BLaER1 (cell line): ENCODE results near the gene BACH2.
"Not testable (repeated sequence)": the region's sequence is repeated elsewhere in the genome, so short reads cannot be mapped to it uniquely, and the experiment has no call there.

ENCODE experiments used
- H3K27ac ChIP-seq: shearing (Covaris generic); formaldehyde crosslinking; 2 replicates; pipeline ENCODE4 v1.8.1; 2022
- H3K27me3 ChIP-seq: shearing (Covaris generic); formaldehyde crosslinking; 2 replicates; pipeline ENCODE4 v1.8.1; 2022
- H3K36me3 ChIP-seq: shearing (Covaris generic); formaldehyde crosslinking; 2 replicates; pipeline ENCODE4 v1.8.1; 2022
- H3K4me1 ChIP-seq: shearing (Covaris generic); formaldehyde crosslinking; 2 replicates; pipeline ENCODE4 v1.8.1; 2022
- H3K4me2 ChIP-seq: shearing (Covaris generic); formaldehyde crosslinking; 2 replicates; pipeline ENCODE4 v1.8.1; 2022
- H3K4me3 ChIP-seq: shearing (Covaris generic); formaldehyde crosslinking; 2 replicates; pipeline ENCODE4 v1.8.1; 2022
- H3K9ac ChIP-seq: shearing (Covaris generic); formaldehyde crosslinking; 2 replicates; pipeline ENCODE4 v1.8.1; 2022
- H3K9me3 ChIP-seq: shearing (Covaris generic); formaldehyde crosslinking; 2 replicates; pipeline ENCODE4 v1.8.1; 2022
- H4K20me1 ChIP-seq: shearing (Covaris generic); formaldehyde crosslinking; 2 replicates; pipeline ENCODE4 v1.8.1; 2022
- Cebpa-rat ChIP-seq: shearing (Covaris generic); IDR thresholded peaks from 2 replicates; pipeline ENCODE4 v1.8.1; 2022

The BACH2 gene

DNA sequence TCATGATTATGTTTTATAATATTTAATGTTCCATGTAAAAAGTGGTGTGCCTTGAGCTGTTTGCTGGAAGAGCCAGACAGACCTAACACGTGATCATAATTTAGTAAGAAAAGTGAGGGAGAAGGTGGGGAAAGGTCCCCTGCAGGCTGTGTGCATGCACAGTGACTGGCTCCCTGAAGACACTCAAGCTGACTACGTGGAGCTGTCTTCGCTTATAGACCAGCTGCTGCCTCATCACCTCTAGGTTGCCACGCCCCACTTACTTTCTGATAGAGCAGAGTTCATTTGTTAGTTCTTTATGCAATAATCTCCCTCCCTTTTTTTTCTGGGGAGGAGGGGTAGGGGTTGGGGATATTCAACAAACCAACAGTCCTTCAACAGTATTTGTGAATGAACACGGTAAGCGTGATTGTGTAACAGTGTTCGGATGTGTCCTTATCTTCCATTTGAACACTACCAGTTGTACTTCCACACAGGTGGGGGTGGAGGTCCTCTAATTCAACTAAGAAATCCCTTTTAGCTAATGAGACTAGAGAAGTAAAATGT is 157.3 kb downstream of the BACH2 start:
- H3K4me1 ChIP-seq, result no peaks in the 10 kb centered on the region
- peaks cover 100% of the 10 kb centered on the region for H4K20me1 ChIP-seq
- H3K27me3 ChIP-seq, result no peaks in the 10 kb centered on the region
- no peak overlapping the region for H3K4me3 ChIP-seq
- H3K27ac ChIP-seq, result no peak overlapping the region
- no peak overlapping the region for H3K4me2 ChIP-seq
- no peak for TF ChIP-seq Cebpa-rat
- peaks cover 32% of the 10 kb centered on the region; the same call in 1 of the 2 replicates for H3K36me3 ChIP-seq
- no peak overlapping the region for H3K9ac ChIP-seq
- no peaks in the 10 kb centered on the region for H3K9me3 ChIP-seq

- peaks cover 95% of the 10 kb centered on the region for H4K20me1 ChIP-seq
- H3K4me1 ChIP-seq, result peaks cover 5% of the 10 kb centered on the region; the same call in 1 of the 2 replicates
- H3K4me2 ChIP-seq, result no peak overlapping the region
- TF ChIP-seq Cebpa-rat, result no peak
- no peaks in the 10 kb centered on the region for H3K9me3 ChIP-seq
- H3K27me3 ChIP-seq, result no peaks in the 10 kb centered on the region
- H3K4me3 ChIP-seq, result no peak overlapping the region
- H3K27ac ChIP-seq, result no peak overlapping the region
- peaks cover 24% of the 10 kb centered on the region; the same call in 1 of the 2 replicates for H3K36me3 ChIP-seq
- H3K9ac ChIP-seq, result no peak overlapping the region
These were observed 159.6 kb downstream of the BACH2 start for GRCh38 chr6:90136837-90137568.

GRCh38 chr6:90136176-90136575 is 160.5 kb downstream of the BACH2 start:
- peaks cover 95% of the 10 kb centered on the region for H4K20me1 ChIP-seq
- peaks cover 30% of the 10 kb centered on the region; the same call in 1 of the 2 replicates for H3K36me3 ChIP-seq
- no peak overlapping the region for H3K4me3 ChIP-seq
- H3K27ac ChIP-seq, result no peak overlapping the region
- no peaks in the 10 kb centered on the region for H3K27me3 ChIP-seq
- no peaks in the 10 kb centered on the region for H3K9me3 ChIP-seq
- H3K9ac ChIP-seq, result no peak overlapping the region
- TF ChIP-seq Cebpa-rat, result no peak
- no peak overlapping the region for H3K4me2 ChIP-seq
- peaks cover 5% of the 10 kb centered on the region; the same call in 1 of the 2 replicates for H3K4me1 ChIP-seq

DNA sequence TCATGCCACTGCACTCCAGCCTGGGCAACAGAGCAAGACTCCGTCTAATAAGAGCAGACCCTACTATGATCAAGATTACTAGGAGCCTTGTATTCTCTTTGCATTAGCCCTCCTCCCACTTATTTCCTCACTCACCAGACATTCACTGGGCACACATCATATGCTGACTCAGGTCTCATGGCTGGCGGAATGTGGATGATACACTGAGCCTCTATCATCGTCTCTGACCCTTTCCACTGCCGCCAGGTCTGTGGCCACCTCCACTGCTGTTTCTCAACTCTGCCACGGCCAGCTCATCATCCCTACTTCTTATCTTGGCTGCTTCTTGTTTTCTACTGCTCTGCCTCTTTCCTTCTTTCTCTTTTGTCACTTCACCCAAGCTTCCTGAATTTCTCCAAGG is 161.0 kb downstream of the BACH2 start:
- Histone ChIP-seq H3K4me1 (peaks cover 5% of the 10 kb centered on the region; the same call in 1 of the 2 replicates), H3K27ac (no peak overlapping the region), H3K4me2 (no peak overlapping the region), H3K36me3 (peaks cover 35% of the 10 kb centered on the region; the same call in 1 of the 2 replicates), H4K20me1 (peaks cover 95% of the 10 kb centered on the region), H3K9ac (no peak overlapping the region), H3K27me3 (no peaks in the 10 kb centered on the region), H3K4me3 (no peak overlapping the region), H3K9me3 (no peaks in the 10 kb centered on the region)
- TF ChIP-seq Cebpa-rat, result no peak

DNA sequence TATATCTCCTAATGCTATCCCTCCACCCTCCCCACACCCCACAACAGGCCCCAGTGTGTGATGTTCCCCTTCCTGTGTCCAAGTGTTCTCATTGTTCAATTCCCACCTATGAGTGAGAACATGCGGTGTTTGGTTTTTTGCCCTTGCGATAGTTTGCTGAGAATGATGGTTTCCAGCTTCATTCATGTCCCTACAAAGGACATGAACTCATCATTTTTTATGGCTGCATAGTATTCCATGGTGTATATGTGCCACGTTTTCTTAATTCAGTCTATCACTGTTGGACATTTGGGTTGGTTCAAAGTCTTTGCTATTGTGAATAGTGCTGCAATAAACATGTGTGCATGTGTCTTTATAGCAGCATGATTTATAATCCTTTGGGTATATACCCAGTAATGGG is 163.0 kb downstream of the BACH2 start:
- not testable (repeated sequence) for H3K4me1 ChIP-seq, H3K4me2 ChIP-seq, H3K27me3 ChIP-seq, H3K4me3 ChIP-seq, H3K9me3 ChIP-seq, H3K9ac ChIP-seq, H3K27ac ChIP-seq
- H4K20me1 ChIP-seq, result peaks cover 86% of the 10 kb centered on the region
- H3K36me3 ChIP-seq, result peaks cover 39% of the 10 kb centered on the region

- Histone ChIP-seq H3K9ac (no peak overlapping the region), H3K4me2 (no peak overlapping the region), H3K27ac (no peak overlapping the region), H4K20me1 (peaks cover 86% of the 10 kb centered on the region), H3K36me3 (peaks cover 54% of the 10 kb centered on the region), H3K4me1 (peaks cover 5% of the 10 kb centered on the region; the same call in 1 of the 2 replicates), H3K4me3 (no peak overlapping the region), H3K27me3 (no peaks in the 10 kb centered on the region), H3K9me3 (no peaks in the 10 kb centered on the region)
- TF ChIP-seq Cebpa-rat, result no peak
These were observed 164.8 kb downstream of the BACH2 start for GRCh38 chr6:90131614-90132423.

DNA sequence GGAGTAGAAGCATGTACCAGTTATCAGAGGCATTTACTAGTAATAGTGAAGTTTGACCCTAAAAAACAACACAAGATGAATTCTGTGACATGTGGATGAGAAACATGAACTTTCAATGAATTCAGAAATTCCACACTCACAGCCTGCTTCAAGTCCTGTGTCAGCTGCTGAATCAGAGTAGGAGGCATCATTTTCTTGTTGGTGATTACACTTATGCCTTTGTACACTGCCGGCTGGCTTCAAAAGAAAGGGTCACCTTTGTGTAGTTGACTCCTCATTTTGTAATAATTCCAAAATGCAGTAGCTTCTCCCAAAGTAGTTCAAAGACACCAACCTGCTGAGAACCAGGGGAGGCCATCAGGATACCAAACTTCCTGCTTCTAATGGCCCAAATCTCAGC is 165.5 kb downstream of the BACH2 start:
- H3K4me3 ChIP-seq, result no peak overlapping the region
- H3K9ac ChIP-seq, result no peak overlapping the region
- no peak for TF ChIP-seq Cebpa-rat
- H3K4me2 ChIP-seq, result no peak overlapping the region
- peaks cover 58% of the 10 kb centered on the region for H3K36me3 ChIP-seq
- no peak overlapping the region for H3K27ac ChIP-seq
- no peaks in the 10 kb centered on the region for H3K9me3 ChIP-seq
- peaks cover 5% of the 10 kb centered on the region; the same call in 1 of the 2 replicates for H3K4me1 ChIP-seq
- no peaks in the 10 kb centered on the region for H3K27me3 ChIP-seq
- peaks cover 86% of the 10 kb centered on the region for H4K20me1 ChIP-seq

DNA sequence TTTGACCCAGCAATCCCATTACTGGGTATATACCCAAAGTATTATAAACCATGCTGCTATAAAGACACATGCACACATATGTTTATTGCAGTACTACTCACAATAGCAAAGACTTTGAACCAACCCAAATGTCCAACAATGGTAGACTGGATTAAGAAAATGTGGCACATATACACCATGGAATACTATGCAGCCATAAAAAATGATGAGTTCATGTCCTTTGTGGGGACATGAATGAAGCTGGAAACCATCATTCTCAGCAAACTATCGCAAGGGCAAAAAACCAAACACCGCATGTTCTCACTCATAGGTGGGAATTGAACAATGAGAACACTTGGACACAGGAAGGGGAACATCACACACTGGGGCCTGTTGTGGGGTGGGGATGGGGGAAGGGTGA is 168.0 kb downstream of the BACH2 start:
- H3K4me1 ChIP-seq, H3K4me2 ChIP-seq, H3K27me3 ChIP-seq, H3K27ac ChIP-seq, H3K4me3 ChIP-seq, H3K9me3 ChIP-seq, H3K9ac ChIP-seq: not testable (repeated sequence)
- Histone ChIP-seq H3K36me3 (peaks cover 49% of the 10 kb centered on the region), H4K20me1 (peaks cover 88% of the 10 kb centered on the region)

- Histone ChIP-seq H3K9ac (no peak overlapping the region), H3K36me3 (peaks cover 49% of the 10 kb centered on the region), H3K4me3 (no peak overlapping the region), H3K4me2 (no peak overlapping the region), H3K27ac (no peak overlapping the region), H3K27me3 (no peaks in the 10 kb centered on the region), H4K20me1 (peaks cover 91% of the 10 kb centered on the region), H3K4me1 (peaks cover 2% of the 10 kb centered on the region; the same call in 1 of the 2 replicates), H3K9me3 (no peaks in the 10 kb centered on the region)
- TF ChIP-seq Cebpa-rat, result no peak
These were observed 169.0 kb downstream of the BACH2 start for GRCh38 chr6:90127595-90127994.

DNA sequence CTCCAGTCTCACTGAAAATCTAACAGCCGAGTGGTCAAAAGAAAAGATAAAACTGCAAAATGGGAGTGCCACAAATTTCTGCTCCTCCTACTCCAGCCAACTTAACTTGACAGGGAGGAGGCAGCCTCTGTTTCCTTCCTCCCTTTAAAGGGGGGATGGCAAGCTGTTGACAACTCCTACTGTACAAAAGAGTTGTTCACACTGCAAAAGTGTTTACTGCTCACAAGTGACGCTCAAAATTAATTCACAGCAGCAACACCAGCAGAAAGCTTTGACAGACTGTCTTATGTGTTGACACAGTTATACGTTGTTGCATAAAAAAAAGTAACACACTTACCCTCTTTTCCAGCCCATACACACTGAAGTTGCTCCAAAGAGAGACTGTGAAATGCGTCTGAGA is 169.8 kb downstream of the BACH2 start:
- Histone ChIP-seq H3K9ac (no peak overlapping the region), H3K4me3 (no peak overlapping the region), H3K27ac (no peak overlapping the region), H4K20me1 (peaks cover 91% of the 10 kb centered on the region), H3K27me3 (no peaks in the 10 kb centered on the region), H3K36me3 (peaks cover 49% of the 10 kb centered on the region), H3K9me3 (no peaks in the 10 kb centered on the region), H3K4me1 (peaks cover 9% of the 10 kb centered on the region; the same call in 1 of the 2 replicates), H3K4me2 (no peak overlapping the region)
- TF ChIP-seq Cebpa-rat, result no peak
